ENCODE measurements around the gene GCAT. TPM values are rescaled to one million over a fixed set of nuclear protein-coding genes. Genes with fewer than 3 reads are reported as not detected.

Gene GCAT
- total and polyA plus RNA-seq, 12 donors = 26.7 to 63.0 (median 41.5) TPM

DNA sequence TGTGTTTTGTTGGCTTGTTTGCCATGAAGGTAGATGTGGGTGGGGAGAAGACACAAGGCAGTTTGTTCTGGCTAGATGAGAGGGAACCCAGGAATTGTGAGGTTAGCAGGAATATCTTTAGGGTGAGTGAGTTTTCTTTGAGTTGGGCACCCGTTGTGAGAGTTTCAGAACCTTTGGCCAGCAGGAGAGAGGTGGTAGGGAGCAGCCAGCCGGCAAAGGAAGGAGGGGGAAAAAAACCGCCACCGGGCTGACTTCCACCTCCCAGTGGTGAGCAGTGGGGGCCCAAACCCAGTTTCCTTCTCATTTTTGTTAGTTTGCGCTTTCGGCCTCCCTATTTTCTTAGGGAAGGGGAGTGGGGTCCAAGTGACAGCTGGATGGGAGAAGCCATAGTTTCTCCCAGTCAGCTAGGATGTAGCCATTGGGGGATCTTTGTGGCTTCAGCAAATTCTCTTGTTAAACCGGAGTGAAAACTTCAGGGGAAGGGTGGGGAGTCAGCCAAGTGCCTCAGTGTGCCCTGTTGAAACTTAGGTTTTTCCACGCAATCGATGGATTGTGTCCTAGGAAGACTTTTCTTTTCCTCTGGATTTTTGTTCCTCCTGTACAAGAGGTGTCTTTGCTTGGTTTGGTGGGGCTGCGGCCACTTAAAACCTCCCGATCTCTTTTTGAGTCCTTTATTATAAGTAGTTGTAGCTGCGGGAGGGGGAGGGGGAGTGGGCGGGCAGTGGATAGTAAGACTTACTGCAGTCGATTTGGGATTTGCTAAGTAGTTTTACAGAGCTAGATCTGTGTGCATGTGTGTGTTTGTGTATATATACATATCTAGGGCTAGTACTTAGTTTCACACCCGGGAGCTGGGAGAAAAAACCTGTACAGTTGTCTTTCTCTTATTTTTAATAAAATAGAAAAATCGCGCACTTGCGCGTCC, 1.1 kb upstream of the GCAT start:
- no peaks in the 10 kb centered on the region for H3K36me3 ChIP-seq
- no peak for DNase-seq
- peak overlapping the region in 7 of 10 donors; percentile 39 to 96 (median 62) for H3K27ac ChIP-seq
- intact Hi-C loops (cut with DNase I) = loop anchor here in 3 of 10 donors (5.0 to 10.0 kb wide), 2 partner anchors 46 to 52 kb away; no protein-coding TSS in a partner anchor
- WGBS, 2 donors = 1 to 4% methylated on average over 19 of the region's 19 CpGs
- peak in 1 of 8 donors; percentile 18 for ATAC-seq
- TF ChIP-seq, protein P1, sequence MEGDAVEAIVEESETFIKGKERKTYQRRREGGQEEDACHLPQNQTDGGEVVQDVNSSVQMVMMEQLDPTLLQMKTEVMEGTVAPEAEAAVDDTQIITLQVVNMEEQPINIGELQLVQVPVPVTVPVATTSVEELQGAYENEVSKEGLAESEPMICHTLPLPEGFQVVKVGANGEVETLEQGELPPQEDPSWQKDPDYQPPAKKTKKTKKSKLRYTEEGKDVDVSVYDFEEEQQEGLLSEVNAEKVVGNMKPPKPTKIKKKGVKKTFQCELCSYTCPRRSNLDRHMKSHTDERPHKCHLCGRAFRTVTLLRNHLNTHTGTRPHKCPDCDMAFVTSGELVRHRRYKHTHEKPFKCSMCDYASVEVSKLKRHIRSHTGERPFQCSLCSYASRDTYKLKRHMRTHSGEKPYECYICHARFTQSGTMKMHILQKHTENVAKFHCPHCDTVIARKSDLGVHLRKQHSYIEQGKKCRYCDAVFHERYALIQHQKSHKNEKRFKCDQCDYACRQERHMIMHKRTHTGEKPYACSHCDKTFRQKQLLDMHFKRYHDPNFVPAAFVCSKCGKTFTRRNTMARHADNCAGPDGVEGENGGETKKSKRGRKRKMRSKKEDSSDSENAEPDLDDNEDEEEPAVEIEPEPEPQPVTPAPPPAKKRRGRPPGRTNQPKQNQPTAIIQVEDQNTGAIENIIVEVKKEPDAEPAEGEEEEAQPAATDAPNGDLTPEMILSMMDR (IDR thresholded peaks at IDR 0.05) = no peak
- H3K4me1 ChIP-seq = peaks cover 8 to 67% (median 42%) of the 10 kb centered on the region in 9 donors
- peaks cover 0 to 34% (median 0%) of the 10 kb centered on the region in 7 donors for H3K27me3 ChIP-seq
- H3K4me3 ChIP-seq = peak overlapping the region; percentile 54 to 85 (median 71)
- no peaks in the 10 kb centered on the region for H3K9me3 ChIP-seq

GRCh38 chr22:37808294-37808657, 542 bp downstream of the GCAT start:
- H3K4me3 ChIP-seq = peak overlapping the region; percentile 18 to 85 (median 69)
- no peak for ATAC-seq
- H3K27ac ChIP-seq = peak overlapping the region in 9 of 10 donors; percentile 21 to 96 (median 62)
- H3K9me3 ChIP-seq = no peaks in the 10 kb centered on the region
- H3K27me3 ChIP-seq = peaks cover 0 to 25% (median 0%) of the 10 kb centered on the region in 7 donors
- H3K4me1 ChIP-seq = peaks cover 6 to 52% (median 30%) of the 10 kb centered on the region in 9 donors
- no peaks in the 10 kb centered on the region for H3K36me3 ChIP-seq
- DNase-seq = no peak
- 6 to 9% methylated on average over 8 of the region's 8 CpGs for WGBS, 2 donors
- intact Hi-C loops (cut with DNase I) = loop anchor here in 3 of 10 donors (5.0 to 10.0 kb wide), 2 partner anchors 44 to 53 kb away; no protein-coding TSS in a partner anchor
- TF ChIP-seq, protein P1 (IDR thresholded peaks at IDR 0.05) = no peak

DNA sequence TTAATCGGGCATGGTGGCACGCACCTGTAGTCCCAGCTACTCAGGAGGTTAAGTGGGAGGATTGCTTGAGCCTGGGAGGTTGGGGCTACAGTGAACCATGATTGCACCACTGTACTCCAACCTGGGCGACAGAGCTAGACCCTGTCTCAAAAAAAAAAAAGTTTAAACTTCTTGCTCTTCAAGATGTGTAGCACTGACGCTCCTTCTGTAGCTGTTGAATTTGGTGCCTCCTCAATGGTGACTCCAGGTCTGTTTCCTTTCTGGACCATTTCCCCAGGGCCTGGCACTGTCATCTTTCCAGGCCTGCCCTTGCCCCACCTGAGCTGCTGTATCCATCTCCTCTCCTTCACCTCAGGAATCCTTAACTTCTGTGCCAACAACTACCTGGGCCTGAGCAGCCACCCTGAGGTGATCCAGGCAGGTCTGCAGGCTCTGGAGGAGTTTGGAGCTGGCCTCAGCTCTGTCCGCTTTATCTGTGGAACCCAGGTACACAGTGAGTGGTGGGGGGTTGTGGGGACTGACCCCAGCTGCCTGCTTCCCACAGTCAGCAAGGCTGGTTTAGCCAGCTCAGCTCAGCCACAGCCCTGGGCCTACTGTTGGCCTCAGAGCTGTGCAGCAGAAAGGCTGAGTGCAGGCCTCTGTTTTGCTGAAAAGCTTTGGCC, 2.1 kb downstream of the GCAT start:
- intact Hi-C loops (cut with DNase I) = loop anchor here in 6 of 10 donors (5.0 to 10.0 kb wide), 4 partner anchors 42 to 155 kb away; no protein-coding TSS in a partner anchor
- 95 to 97% methylated on average over 5 of the region's 5 CpGs for WGBS, 2 donors
- Histone ChIP-seq H3K27ac (no peak overlapping the region), H3K27me3 (peaks cover 0 to 14% (median 0%) of the 10 kb centered on the region in 7 donors), H3K9me3 (no peaks in the 10 kb centered on the region), H3K4me3 (no peak overlapping the region), H3K36me3 (peaks cover 0 to 6% (median 0%) of the 10 kb centered on the region in 9 donors), H3K4me1 (peaks cover 6 to 38% (median 30%) of the 10 kb centered on the region in 9 donors)
- ATAC-seq (no peak), DNase-seq (no peak)
- TF ChIP-seq, protein P1 (IDR thresholded peaks at IDR 0.05) = no peak

GRCh38 chr22:37811867-37812266, 4.1 kb downstream of the GCAT start:
- peaks cover 0 to 23% (median 16%) of the 10 kb centered on the region in 9 donors for H3K4me1 ChIP-seq
- peaks cover 0 to 16% (median 0%) of the 10 kb centered on the region in 9 donors for H3K36me3 ChIP-seq
- WGBS, 2 donors = 92 to 99% methylated on average over 2 of the region's 2 CpGs
- peaks cover 0 to 9% (median 0%) of the 10 kb centered on the region in 7 donors for H3K27me3 ChIP-seq
- no peak overlapping the region for H3K4me3 ChIP-seq
- TF ChIP-seq, protein P1 (IDR thresholded peaks at IDR 0.05) = no peak
- ATAC-seq = no peak
- H3K9me3 ChIP-seq = no peaks in the 10 kb centered on the region
- intact Hi-C loops (cut with DNase I) = loop anchor here in 4 of 10 donors (10.0 kb wide), 2 partner anchors 123 to 153 kb away; no protein-coding TSS in a partner anchor
- no peak for DNase-seq
- peak overlapping the region in 1 of 10 donors; percentile 2 for H3K27ac ChIP-seq
